ENCODE measurements around the gene HABP2. TPM values are rescaled to one million over a fixed set of nuclear protein-coding genes. Genes with fewer than 3 reads are reported as not detected.

HABP2 gene
- polyA plus RNA-seq, 4 donors, result 0.41 to 0.80 (median 0.62) TPM

GRCh38 chr10:113553149-113553548, 296 bp downstream of the HABP2 start:
- DNase-seq (ENCODE audit: low read depth in 4 of 4, low spot score in 3 of 4), result no peak

GRCh38 chr10:113554214-113554613, 1.4 kb downstream of the HABP2 start:
- DNase-seq (ENCODE audit: low read depth in 4 of 4, low spot score in 3 of 4), result no peak

DNA sequence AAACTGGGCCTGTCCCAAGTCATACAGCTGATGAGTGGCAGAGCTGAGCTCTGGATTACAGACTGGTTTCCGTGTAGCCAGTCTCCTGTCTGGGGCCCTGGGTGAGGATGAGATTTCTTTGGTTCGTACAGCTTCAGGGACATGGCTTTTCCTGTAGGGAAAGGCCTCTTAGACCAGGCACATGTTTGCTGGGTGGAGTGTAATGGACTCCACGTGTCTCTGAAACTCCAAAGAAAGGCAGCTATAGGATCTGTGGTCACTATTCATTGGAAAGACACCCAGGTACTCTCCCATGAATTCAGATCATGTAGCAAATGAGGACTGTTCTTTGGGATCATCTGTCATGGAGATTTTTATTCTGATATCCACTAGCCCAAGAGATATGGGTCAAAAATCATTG, 2.4 kb downstream of the HABP2 start:
- DNase-seq (ENCODE audit: low read depth in 4 of 4, low spot score in 3 of 4), result no peak

GRCh38 chr10:113555751-113556150, 2.9 kb downstream of the HABP2 start:
- DNase-seq (ENCODE audit: low read depth in 4 of 4, low spot score in 3 of 4), result no peak

GRCh38 chr10:113557424-113557862, 4.6 kb downstream of the HABP2 start:
- no peak for DNase-seq (ENCODE audit: low read depth in 4 of 4, low spot score in 3 of 4)

DNA sequence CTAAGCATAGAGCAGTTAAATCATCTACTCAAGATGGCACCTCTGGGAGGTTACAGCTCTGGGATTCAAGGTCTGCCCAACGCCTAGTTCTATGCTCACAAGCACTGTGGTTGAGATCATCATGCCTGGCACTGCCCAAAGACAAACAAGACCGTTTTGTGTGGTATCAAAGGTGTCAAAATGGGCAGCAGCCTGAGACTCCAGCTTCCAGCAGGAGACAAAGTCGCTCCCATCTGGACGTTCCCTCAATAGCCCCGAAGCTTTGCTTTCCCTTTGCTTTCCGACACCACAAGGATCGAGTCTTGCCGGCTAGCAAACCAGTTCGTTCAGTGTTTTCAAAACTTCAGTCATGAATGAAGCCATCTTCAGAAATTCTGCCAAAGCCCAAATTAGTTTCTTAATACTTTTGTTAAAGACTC, 5.1 kb downstream of the HABP2 start:
- no peak for DNase-seq (ENCODE audit: low read depth in 4 of 4, low spot score in 3 of 4)

- no peak for DNase-seq (ENCODE audit: low read depth in 4 of 4, low spot score in 3 of 4)
Observed at GRCh38 chr10:113560071-113560470, 7.2 kb downstream of the HABP2 start.

- no peak for DNase-seq (ENCODE audit: low read depth in 4 of 4, low spot score in 3 of 4)
Observed at GRCh38 chr10:113561214-113561613, 8.4 kb downstream of the HABP2 start.

DNA sequence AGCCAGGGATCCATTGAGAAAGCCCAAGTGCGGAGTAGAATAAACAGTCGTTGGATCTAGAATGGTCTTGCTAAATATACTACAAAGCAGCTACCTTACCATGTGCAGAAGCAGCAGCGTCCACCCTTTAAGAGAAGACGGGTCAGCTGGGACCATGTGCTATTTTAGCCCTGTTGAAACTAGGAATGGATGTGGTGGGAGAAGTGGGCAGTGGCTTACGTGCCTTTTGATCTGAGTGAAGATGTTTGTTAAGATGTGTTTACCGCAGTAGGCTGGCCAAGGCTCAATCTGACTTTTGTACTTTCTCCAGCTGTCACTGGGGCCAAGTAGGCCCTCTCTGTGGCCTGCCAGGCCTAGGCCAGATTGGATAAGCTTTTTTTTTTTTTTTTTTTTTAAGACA, 9.2 kb downstream of the HABP2 start:
- DNase-seq (ENCODE audit: low read depth in 4 of 4, low spot score in 3 of 4), result no peak

DNA sequence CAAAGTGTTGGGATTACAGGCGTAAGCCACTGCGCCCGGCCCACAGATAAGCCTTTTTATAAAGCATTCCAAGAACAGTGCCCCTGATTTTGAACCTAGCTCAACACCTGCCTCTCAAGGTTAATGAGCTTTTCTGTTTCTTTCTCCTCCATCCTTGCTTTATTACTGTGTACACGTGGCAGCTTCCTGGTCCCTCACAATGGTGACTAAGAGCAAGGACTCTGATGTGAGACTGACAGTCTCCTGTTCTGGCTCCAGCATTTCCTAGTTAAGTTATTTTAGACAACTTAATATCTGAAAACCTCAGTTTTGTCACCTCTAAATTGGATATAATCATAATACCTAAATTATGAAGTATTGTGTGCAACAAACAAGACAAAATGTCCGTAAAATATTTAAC, 9.9 kb downstream of the HABP2 start:
- no peak for DNase-seq (ENCODE audit: low read depth in 4 of 4, low spot score in 3 of 4)

DNA sequence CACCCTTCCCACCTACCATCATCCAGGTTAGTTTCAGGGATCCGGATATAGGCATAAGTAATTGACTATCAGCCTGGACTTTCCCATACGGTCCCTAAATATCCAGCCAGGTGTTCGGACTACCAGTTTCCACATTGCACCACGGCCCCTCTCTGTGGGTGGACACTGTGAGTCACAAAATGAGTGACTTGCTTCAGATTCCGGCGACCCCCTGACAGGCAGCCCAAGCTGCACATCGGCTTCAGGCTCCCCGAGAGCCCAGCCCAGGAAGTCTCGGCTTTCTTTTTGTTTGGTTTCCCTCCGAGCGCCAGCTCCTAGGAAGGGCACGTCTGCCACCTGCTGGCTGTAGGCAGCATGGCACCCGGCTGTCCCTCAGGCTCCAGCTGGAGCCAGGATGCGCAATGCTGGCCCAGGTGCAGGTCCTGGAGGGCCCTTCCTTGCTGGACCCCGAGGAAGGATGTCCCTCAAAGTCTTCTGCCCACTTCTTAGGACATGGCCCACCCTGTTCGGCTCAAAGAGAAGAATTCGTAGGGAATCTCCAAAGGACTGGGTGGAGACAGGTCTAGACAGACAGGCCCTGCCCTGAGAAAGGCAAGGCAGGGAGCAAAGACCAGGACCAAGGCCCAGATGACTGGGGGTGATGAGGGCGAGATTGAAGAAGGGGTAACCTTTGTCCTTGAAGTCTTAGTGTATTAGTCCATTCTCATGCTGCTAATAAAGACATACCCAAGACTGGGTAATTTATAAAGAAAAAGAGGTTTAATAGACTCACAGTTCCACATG, 10.6 kb downstream of the HABP2 start:
- DNase-seq (ENCODE audit: low read depth in 4 of 4, low spot score in 3 of 4), result peak in 3 of 4 donors; percentile 52 to 60 (median 56)

- DNase-seq (ENCODE audit: low read depth in 4 of 4, low spot score in 3 of 4), result no peak
Observed at GRCh38 chr10:113565364-113565763, 12.5 kb downstream of the HABP2 start.

- DNase-seq (ENCODE audit: low read depth in 4 of 4, low spot score in 3 of 4), result no peak
Observed at GRCh38 chr10:113566888-113567287, 14.0 kb downstream of the HABP2 start.

- DNase-seq (ENCODE audit: low read depth in 4 of 4, low spot score in 3 of 4), result no peak
Observed at GRCh38 chr10:113569576-113569975, 16.7 kb downstream of the HABP2 start.

DNA sequence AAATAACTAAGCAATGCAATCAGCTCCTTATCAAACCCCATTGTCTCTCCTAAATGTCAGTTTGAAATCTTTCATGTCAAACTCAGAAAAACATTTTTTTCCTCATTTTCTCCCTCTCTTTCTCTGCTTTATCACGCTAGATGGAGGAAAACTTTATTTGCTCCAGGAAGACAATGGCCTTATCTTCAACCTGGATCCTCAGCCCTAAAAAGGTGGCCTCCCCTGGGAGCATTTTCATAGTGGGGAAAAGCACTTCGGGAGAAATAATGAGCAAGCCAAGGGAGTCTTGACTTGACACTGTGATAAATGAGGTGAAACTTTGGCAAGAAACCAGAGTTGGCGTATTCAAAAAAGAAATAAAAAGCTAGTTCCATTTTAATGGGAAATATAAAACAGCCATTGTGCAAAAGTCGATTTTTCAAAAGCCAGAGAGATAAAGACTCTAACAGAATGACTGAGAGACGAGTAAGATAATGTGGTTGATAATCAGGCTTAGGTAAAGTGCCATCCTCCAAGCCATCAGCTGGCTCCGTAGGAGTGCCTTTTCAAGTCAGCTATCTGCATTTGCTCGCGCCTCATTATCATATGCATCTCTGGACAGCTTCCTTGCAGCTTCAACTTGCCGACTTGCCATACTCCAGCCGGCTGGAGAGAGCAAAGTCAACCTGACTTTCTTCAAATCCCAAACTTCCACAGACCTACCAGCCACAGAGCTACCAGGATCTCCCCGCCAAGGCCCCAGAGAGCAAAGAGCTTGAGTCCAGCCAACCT, 19.9 kb downstream of the HABP2 start:
- DNase-seq (ENCODE audit: low read depth in 4 of 4, low spot score in 3 of 4), result no peak

DNA sequence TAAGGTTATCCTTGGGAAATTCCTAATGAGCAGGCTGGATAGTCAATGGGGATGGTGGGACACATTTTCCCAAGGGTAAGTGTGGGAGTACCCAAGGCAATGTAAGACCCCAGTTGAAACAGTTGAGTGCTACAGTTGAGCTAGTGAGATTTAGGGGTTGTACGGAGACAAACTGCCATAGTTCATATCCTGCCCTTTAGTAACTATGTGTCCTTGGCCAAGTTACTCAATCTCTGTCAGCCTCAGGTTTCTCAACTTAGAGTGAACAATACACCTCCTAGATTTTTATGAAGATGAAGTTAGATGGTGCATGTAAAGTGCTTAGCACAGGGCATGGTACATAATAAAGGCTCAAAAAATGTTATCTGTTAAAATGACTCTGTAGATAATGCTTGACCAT, 20.5 kb downstream of the HABP2 start:
- no peak for DNase-seq (ENCODE audit: low read depth in 4 of 4, low spot score in 3 of 4)

DNA sequence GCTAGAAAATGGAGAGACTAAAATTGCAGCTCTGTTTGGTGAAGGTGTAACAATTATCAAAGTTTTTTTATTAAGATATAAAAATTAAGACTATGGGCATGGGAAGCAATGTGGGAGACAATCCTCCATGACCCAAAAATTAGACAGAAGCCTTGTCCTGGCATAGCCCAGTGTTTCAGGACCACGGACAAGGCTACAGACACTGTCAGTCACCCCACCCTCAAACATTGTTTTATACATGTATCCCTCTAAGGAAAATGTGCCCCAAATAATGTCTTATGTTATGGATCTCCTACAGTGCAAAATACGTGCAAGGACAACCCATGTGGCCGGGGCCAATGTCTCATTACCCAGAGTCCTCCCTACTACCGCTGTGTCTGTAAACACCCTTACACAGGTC, 24.0 kb downstream of the HABP2 start:
- DNase-seq (ENCODE audit: low read depth in 4 of 4, low spot score in 3 of 4), result no peak

DNA sequence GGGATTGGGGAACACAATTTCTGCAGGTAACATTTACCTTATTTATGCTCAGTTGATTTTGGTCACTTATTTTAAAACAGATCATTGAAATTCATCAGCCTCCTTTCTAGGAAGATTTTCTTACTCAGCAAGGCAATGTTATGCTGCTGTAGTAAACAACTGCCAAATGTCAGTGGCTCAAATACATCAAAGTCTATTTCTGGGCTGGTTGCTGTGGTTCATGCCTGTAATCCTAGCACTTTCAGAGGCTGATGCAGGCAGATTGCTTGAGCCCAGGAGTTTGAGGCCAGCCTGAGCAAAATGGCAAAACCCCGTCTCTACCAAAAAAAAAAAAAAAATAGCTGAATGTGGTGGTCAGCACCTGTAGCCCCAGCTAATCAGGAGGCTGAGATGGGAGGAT, 25.9 kb downstream of the HABP2 start:
- no peak for DNase-seq (ENCODE audit: low read depth in 4 of 4, low spot score in 3 of 4)

DNA sequence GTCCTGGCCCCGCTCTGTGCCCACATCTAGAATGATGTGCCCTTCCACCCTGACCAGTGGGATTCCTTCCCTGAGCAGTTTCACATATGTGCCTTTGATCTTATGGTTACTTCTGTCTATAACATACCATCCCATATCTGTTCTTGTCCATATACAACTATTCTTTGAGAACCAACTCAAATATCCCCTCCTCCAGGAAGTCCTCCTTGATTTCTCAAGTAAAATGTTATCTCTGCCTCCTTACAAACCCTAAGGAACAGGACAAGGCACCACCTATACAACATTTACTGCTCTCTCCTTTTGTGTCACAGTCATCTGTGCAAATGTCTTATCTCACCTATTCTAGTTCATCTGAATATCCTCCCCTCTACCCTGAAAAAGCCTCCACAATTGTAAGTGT, 28.2 kb downstream of the HABP2 start:
- DNase-seq (ENCODE audit: low read depth in 4 of 4, low spot score in 3 of 4), result no peak

GRCh38 chr10:113583571-113583970, 30.7 kb downstream of the HABP2 start:
- no peak for DNase-seq (ENCODE audit: low read depth in 4 of 4, low spot score in 3 of 4)

DNA sequence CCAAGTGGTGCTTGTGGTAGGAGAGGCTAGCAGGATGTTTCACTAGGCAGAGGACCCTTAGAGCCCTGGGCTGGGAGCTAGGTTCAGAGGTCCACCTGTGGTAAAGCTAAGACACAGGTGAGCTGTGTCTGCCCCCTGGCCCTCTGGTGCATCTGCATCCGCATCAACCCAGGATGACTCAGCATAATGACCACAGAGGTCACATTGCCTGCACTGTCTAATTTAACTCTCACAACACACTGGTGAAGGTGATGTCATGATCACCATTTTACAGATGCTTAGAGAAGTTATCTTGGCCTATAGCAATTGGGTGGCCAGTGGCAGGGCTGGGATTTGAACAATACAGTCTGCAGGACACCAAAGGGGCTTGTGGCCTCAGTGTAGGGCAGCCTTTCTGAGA, 33.1 kb downstream of the HABP2 start:
- DNase-seq (ENCODE audit: low read depth in 4 of 4, low spot score in 3 of 4), result no peak

- DNase-seq (ENCODE audit: low read depth in 4 of 4, low spot score in 3 of 4), result no peak
Observed at GRCh38 chr10:113589201-113589770, 36.4 kb downstream of the HABP2 start.
